Right lobe of liver (tissue), 4 donors: ENCODE measurements around the gene CD22.

ENCODE experiments used
- CTCF ChIP-seq, 4 donors: fragments of 200-600 bp in 3 of 4; fragments of 450-650 bp in 1 of 4; IDR thresholded peaks; one replicate each; pipeline versions ENCODE4 v1.5.1 to v1.8.0; 2016 to 2022; ENCODE audit warnings: antibody characterized with exemption in 4 of 4, mild to moderate bottlenecking in 2 of 4
- POLR2A ChIP-seq: fragments of 450-650 bp; IDR thresholded peaks from one replicate; pipeline ENCODE4 v1.6.1; 2017; ENCODE audit warnings: antibody characterized with exemption, mild to moderate bottlenecking
- donor health status: DM: no; HTN: no; CAD: no.
- donor health status: DM: no; HTN: no; CAD: no.
- donor health status: DM: no; HTN: yes; CAD: no.

GRCh38 chr19:35308910-35309309 lies 20.1 kb upstream of the CD22 start:
- no peak for TF ChIP-seq POLR2A
- TF ChIP-seq CTCF (IDR thresholded peaks at IDR 0.05), result no peak
